OCI-LY7 (cell line): Measurements from ENCODE around the gene LRRFIP1. TPM values are rescaled to one million over a fixed set of nuclear protein-coding genes. Genes with fewer than 3 reads are reported as not detected.

Source experiments
- BruUV-seq: library from RNA; stranded (reverse); fragments of 400-500 nt; replicated peaks from 2 replicates; lab custom pipeline; 2021; lab: Mats Ljungman, UMichigan
- CTCF ChIA-PET: fragments of 300-600 bp; sonication (Branson Sonifier 250); formaldehyde crosslinking; loops from one replicate; lab custom pipeline; 2022; ENCODE audit warnings: antibody characterized with exemption; ENCODE audit not compliant: unreplicated experiment; lab: Charles Lee
- POLR2A ChIA-PET: fragments of 300-600 bp; sonication (Branson Sonifier 250); formaldehyde crosslinking; loops from one replicate; lab custom pipeline; 2022; ENCODE audit warnings: antibody characterized with exemption; lab: Charles Lee
- DNase-seq: peaks from one replicate; pipeline ENCODE4 v3.0.0-alpha.2; 2015; ENCODE audit warnings: low spot score
- H2AFZ ChIP-seq: fragments of 200-600 bp; sonication (generic), shearing (Covaris generic); 2 replicates; pipeline ENCODE4 v1.6.1; 2014; ENCODE audit warnings: mild to moderate bottlenecking, antibody characterized with exemption, low read length, moderate library complexity
- H3K27ac ChIP-seq: fragments of 200-600 bp; sonication (generic); 2 replicates; pipeline ENCODE4 v1.5.1; 2014; ENCODE audit warnings: mixed run types, low read depth, mild to moderate bottlenecking, moderate library complexity, low read length, inconsistent platforms; ENCODE audit not compliant: poor library complexity, severe bottlenecking
- H3K36me3 ChIP-seq: fragments of 200-600 bp; sonication (generic); 2 replicates; pipeline ENCODE4 v1.6.1; 2014; ENCODE audit warnings: mild to moderate bottlenecking, antibody characterized with exemption, low read length, moderate library complexity, mixed read lengths; ENCODE audit not compliant: insufficient read depth
- H3K4me1 ChIP-seq: fragments of 200-600 bp; sonication (generic); 2 replicates; pipeline ENCODE4 v1.5.1; 2014; ENCODE audit warnings: mild to moderate bottlenecking, low read length; ENCODE audit not compliant: insufficient read depth, poor library complexity, severe bottlenecking
- H3K4me2 ChIP-seq: fragments of 200-600 bp; sonication (generic); 2 replicates; pipeline ENCODE4 v1.6.1; 2014; ENCODE audit warnings: mild to moderate bottlenecking, low read length
- H3K4me3 ChIP-seq: fragments of 200-600 bp; sonication (generic); 2 replicates; pipeline ENCODE4 v1.5.1; 2014; ENCODE audit warnings: mild to moderate bottlenecking, low read depth, low read length; ENCODE audit not compliant: poor library complexity, severe bottlenecking
- H3K79me2 ChIP-seq: fragments of 200-600 bp; sonication (generic); 2 replicates; pipeline ENCODE4 v1.6.1; 2016; ENCODE audit warnings: low read depth, mild to moderate bottlenecking, low read length, moderate library complexity, mixed read lengths; ENCODE audit not compliant: insufficient read depth
- H3K9me2 ChIP-seq: fragments of 200-600 bp; sonication (generic); 2 replicates; pipeline ENCODE4 v1.6.1; 2016; ENCODE audit warnings: mild to moderate bottlenecking, low read length, mixed read lengths; ENCODE audit not compliant: insufficient read depth
- H3K9me3 ChIP-seq: fragments of 200-600 bp; sonication (generic); 2 replicates; pipeline ENCODE4 v1.6.1; 2014; ENCODE audit warnings: mild to moderate bottlenecking, mixed run types, low read length, mixed read lengths
- H4K20me1 ChIP-seq: fragments of 200-600 bp; sonication (generic); 2 replicates; pipeline ENCODE4 v1.6.1; 2014; ENCODE audit warnings: mild to moderate bottlenecking, antibody characterized with exemption, low read length, moderate library complexity, mixed read lengths; ENCODE audit not compliant: insufficient read depth
- CTCF ChIP-seq: fragments of 200-600 bp; sonication (generic); conservative IDR thresholded peaks from 2 replicates; pipeline ENCODE4 v1.5.1; 2014; ENCODE audit warnings: mild to moderate bottlenecking, antibody characterized with exemption, low read length, moderate library complexity, mixed read lengths
- EZH2phosphoT487 ChIP-seq: fragments of 200-600 bp; sonication (generic); IDR thresholded peaks from 2 replicates; pipeline ENCODE4 v1.6.1; 2018; ENCODE audit warnings: low read depth, borderline replicate concordance, mild to moderate bottlenecking, mixed run types, antibody characterized with exemption, low read length, moderate library complexity, mixed read lengths
- intact Hi-C: fragments of 100-400 bp; cut with micrococcal nuclease; formaldehyde crosslinking; loops from one replicate; pipeline ENCODE4 v1.10.0; 2022; ENCODE audit not compliant: unreplicated experiment
- total RNA-seq, 2 experiments: library from RNA; depleted of rRNA in 1 of 2; stranded (reverse); fragments of >200 nt in 1 of 2; shearing (Covaris generic) in 1 of 2; gene quantifications; 2 replicates each; pipeline ENCODE4 v1.2.3, GENCODE V29; 2014 to 2022

Gene LRRFIP1
- total RNA-seq, 2 experiments from 2014 or later = 95.7 to 216 TPM

DNA sequence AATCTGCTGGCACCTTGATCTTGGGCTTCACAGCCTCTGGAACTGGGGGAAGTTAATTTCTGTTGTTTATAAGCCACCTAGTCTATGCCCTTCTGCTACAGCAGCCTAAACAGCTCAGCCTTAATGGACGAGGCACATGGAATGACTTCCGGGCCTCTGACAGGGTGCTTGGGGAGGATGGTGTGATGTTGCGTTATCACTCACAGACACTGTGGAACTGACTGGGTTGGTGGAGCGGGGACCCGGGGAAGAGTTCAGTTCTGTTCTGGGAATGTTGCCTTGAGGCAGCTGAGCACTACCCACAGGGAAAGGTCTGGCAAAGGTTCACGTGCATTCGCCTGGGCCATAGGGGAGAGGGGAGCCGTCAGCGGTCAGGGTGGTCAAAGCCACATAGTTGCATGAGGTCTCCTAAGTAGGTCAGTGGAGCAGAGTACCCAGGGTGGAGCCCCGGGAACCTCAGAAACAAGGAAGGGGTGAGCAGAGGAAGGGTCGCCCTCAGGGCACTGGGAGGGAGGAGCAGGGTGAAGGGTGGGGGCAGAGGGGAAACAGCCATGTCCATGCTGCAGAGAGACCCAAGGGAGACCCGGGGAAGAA, 36.2 kb downstream of the LRRFIP1 start:
- POLR2A ChIA-PET = interaction anchor here (1.2 to 1.8 kb wide), 2 partner anchors 10 to 34 kb away, joined by 6 to 10 read pairs; no protein-coding TSS in a partner anchor
- no TSS peak for BruUV-seq
- peak overlapping the region; percentile 56 for H3K4me3 ChIP-seq

GRCh38 chr2:237664151-237664550, 36.8 kb downstream of the LRRFIP1 start:
- TF ChIP-seq CTCF = no peak
- no peak for TF ChIP-seq EZH2phosphoT487
- H3K4me1 ChIP-seq = peaks cover 87% of the 10 kb centered on the region
- POLR2A ChIA-PET = interaction anchor here (1.1 to 1.2 kb wide), 2 partner anchors 25 to 29 kb away, joined by 5 to 6 read pairs; no protein-coding TSS in a partner anchor
- BruUV-seq = no TSS peak
- H3K27ac ChIP-seq = no peak overlapping the region
- no peak for DNase-seq
- no peak overlapping the region for H3K4me3 ChIP-seq
- peak overlapping the region; percentile 8; the same call in 1 of the 2 replicates for H2AFZ ChIP-seq
- CTCF ChIA-PET = no interaction called here
- no peaks in the 10 kb centered on the region for H4K20me1 ChIP-seq
- no peaks in the 10 kb centered on the region for H3K79me2 ChIP-seq
- no peaks in the 10 kb centered on the region for H3K9me2 ChIP-seq
- peak overlapping the region; percentile 78 for H3K4me2 ChIP-seq
- H3K9me3 ChIP-seq = no peaks in the 10 kb centered on the region
- intact Hi-C loops = loop anchor here (10.0 kb wide), 1 partner anchor 509 kb away; no protein-coding TSS in a partner anchor
- H3K36me3 ChIP-seq = no peaks in the 10 kb centered on the region

More for the DNA sequence above, 36.2 kb downstream of the LRRFIP1 start:
- no peak for DNase-seq
- CTCF ChIA-PET = interaction anchor here (0.6 to 1.3 kb wide), 2 partner anchors 8 to 504 kb away, joined by 4 read pairs; no protein-coding TSS in a partner anchor
- H3K9me2 ChIP-seq = no peaks in the 10 kb centered on the region
- no peaks in the 10 kb centered on the region for H3K9me3 ChIP-seq
- intact Hi-C loops = loop anchor here (10.0 kb wide), 1 partner anchor 509 kb away; no protein-coding TSS in a partner anchor
- H2AFZ ChIP-seq = peak overlapping the region; percentile 86; the same call in 1 of the 2 replicates
- peak overlapping the region; percentile 78 for H3K4me2 ChIP-seq
- no peaks in the 10 kb centered on the region for H3K36me3 ChIP-seq
- H3K4me1 ChIP-seq = peaks cover 82% of the 10 kb centered on the region
- TF ChIP-seq CTCF (no peak), EZH2phosphoT487 (no peak)
- peak overlapping the region; percentile 70 for H3K27ac ChIP-seq
- no peaks in the 10 kb centered on the region for H3K79me2 ChIP-seq
- H4K20me1 ChIP-seq = no peaks in the 10 kb centered on the region

GRCh38 chr2:237665713-237666143, 38.3 kb downstream of the LRRFIP1 start:
- peak overlapping the region; percentile 80 for H3K4me2 ChIP-seq
- peaks cover 97% of the 10 kb centered on the region for H3K4me1 ChIP-seq
- intact Hi-C loops = loop anchor here (1.0 to 10.0 kb wide), 2 partner anchors 84 to 511 kb away; no protein-coding TSS in a partner anchor

More at GRCh38 chr2:237665713-237666143, 38.3 kb downstream of the LRRFIP1 start:
- H4K20me1 ChIP-seq = no peaks in the 10 kb centered on the region
- no peaks in the 10 kb centered on the region for H3K9me3 ChIP-seq
- ChIA-PET CTCF (interaction anchor here (0.6 to 1.0 kb wide), 2 partner anchors 30 to 289 kb away, joined by 5 to 7 read pairs; no protein-coding TSS in a partner anchor), POLR2A (interaction anchor here (0.9 to 1.7 kb wide), 3 partner anchors 10 to 32 kb away, joined by 3 to 9 read pairs (median 3); no protein-coding TSS in a partner anchor)
- peak overlapping the region; percentile 50 for H3K4me3 ChIP-seq
- peak; percentile 87 for DNase-seq
- H3K79me2 ChIP-seq = no peaks in the 10 kb centered on the region
- no peaks in the 10 kb centered on the region for H3K9me2 ChIP-seq
- H3K36me3 ChIP-seq = no peaks in the 10 kb centered on the region
- no TSS peak for BruUV-seq
- peak; percentile 66 for TF ChIP-seq CTCF
- TF ChIP-seq EZH2phosphoT487 = no peak
- H3K27ac ChIP-seq = peak overlapping the region; percentile 58
- H2AFZ ChIP-seq = peak overlapping the region; percentile 47
